HCT116 (cell line): Measurements from ENCODE around the gene PIGQ. TPM values are rescaled to one million over a fixed set of nuclear protein-coding genes. Genes with fewer than 3 reads are reported as not detected.
A peak's percentile ranks its signal among the peaks of the same experiment; 100 is the strongest.

Experiments used
- ATAC-seq: fragments of 200-7000 bp; cut with Tn5 transposase; 2 replicates; pipeline ENCODE4 v1.9.1; 2020; ENCODE audit warnings: mild to moderate bottlenecking, moderate library complexity
- BruUV-seq: library from RNA; stranded (reverse); fragments of 400-500 nt; replicated peaks from 2 replicates; lab custom pipeline; 2021; lab: Mats Ljungman, UMichigan
- CTCF ChIA-PET: fragments of 300-600 bp; sonication (Branson Sonifier 250); formaldehyde crosslinking; loops from one replicate; lab custom pipeline; 2021; ENCODE audit warnings: antibody characterized with exemption; lab: Charles Lee
- POLR2A ChIA-PET: fragments of 300-600, 350-600 bp; sonication (Branson Sonifier 250); formaldehyde crosslinking; loops from one replicate; lab custom pipeline; 2021; ENCODE audit warnings: antibody characterized with exemption; lab: Charles Lee
- RAD21 ChIA-PET, 2 experiments: fragments of 300-600 bp; sonication (Branson Sonifier 250); formaldehyde crosslinking; loops; one replicate each; lab custom pipeline; 2023; ENCODE audit warnings: low total read pairs in 2 of 2; ENCODE audit not compliant: uncharacterized antibody in 2 of 2, unreplicated experiment in 2 of 2, low non-redundant PET in 1 of 2; lab: Charles Lee
- DNase-seq: peaks from one replicate; pipeline ENCODE4 v3.0.0-alpha.2; 2010; ENCODE audit warnings: low read depth, low spot score
- H2AFZ ChIP-seq: fragments of 200-600 bp; shearing (Covaris generic), sonication (generic); 2 replicates; pipeline ENCODE4 v1.6.1; 2017; ENCODE audit warnings: low read depth, mixed run types, mixed read lengths, antibody characterized with exemption, low read length; ENCODE audit not compliant: poor library complexity, severe bottlenecking
- H3K27ac ChIP-seq: 2 replicates; pipeline ENCODE4 v1.5.1; 2012; ENCODE audit warnings: low read depth, low read length
- H3K27me3 ChIP-seq: fragments of 200-600 bp; sonication (generic); 2 replicates; pipeline ENCODE4 v1.6.1; 2016; ENCODE audit warnings: mixed run types, low read length, mixed read lengths; ENCODE audit not compliant: insufficient read depth
- H3K36me3 ChIP-seq, 2 experiments: fragments of 200-500 bp in 1 of 2; fragments of 200-600 bp in 1 of 2; sonication (Bioruptor generic) in 1 of 2; sonication (generic) in 1 of 2; 2 replicates each; pipeline versions ENCODE4 v1.5.1 to v1.6.1; 2014 to 2016; ENCODE audit warnings: low read length in 2 of 2, inconsistent platforms in 1 of 2, mixed read lengths in 1 of 2, mixed run types in 1 of 2; ENCODE audit not compliant: insufficient read depth in 2 of 2, control insufficient read depth in 1 of 2
- H3K4me1 ChIP-seq, 2 experiments: fragments of 200-600 bp in 1 of 2; sonication (generic) in 1 of 2; 2 replicates each; pipeline versions ENCODE4 v1.5.1 to v1.6.1; 2012 to 2017; ENCODE audit warnings: low read length in 2 of 2, inconsistent platforms in 1 of 2, mild to moderate bottlenecking in 1 of 2, mixed read lengths in 1 of 2, mixed run types in 1 of 2, moderate library complexity in 1 of 2; ENCODE audit not compliant: insufficient read depth in 2 of 2, control insufficient read depth in 1 of 2
- H3K4me2 ChIP-seq: fragments of 200-600 bp; sonication (generic); 2 replicates; pipeline ENCODE4 v1.6.1; 2017; ENCODE audit warnings: mixed run types, low read length, mixed read lengths
- H3K4me3 ChIP-seq, 2 experiments: fragments of 200-600 bp in 1 of 2; sonication (generic) in 1 of 2; replicated peaks in 1 of 2; 2 replicates each; pipeline ENCODE4 v1.5.1; 2011 to 2016; ENCODE audit warnings: low read length in 2 of 2, control low read depth in 1 of 2, low read depth in 1 of 2, mild to moderate bottlenecking in 1 of 2, mixed read lengths in 1 of 2, mixed run types in 1 of 2
- H3K79me2 ChIP-seq: fragments of 200-600 bp; sonication (generic); 2 replicates; pipeline ENCODE4 v1.6.1; 2017; ENCODE audit warnings: mild to moderate bottlenecking, mixed run types, low read length, moderate library complexity, mixed read lengths; ENCODE audit not compliant: insufficient read depth
- H3K9ac ChIP-seq: fragments of 200-600 bp; sonication (generic); 2 replicates; pipeline ENCODE4 v1.6.1; 2016; ENCODE audit warnings: low read length, mixed read lengths
- H3K9me2 ChIP-seq: fragments of 200-600 bp; sonication (generic), shearing (Covaris generic); 2 replicates; pipeline ENCODE4 v1.6.1; 2017; ENCODE audit warnings: mixed run types, mild to moderate bottlenecking, moderate library complexity; ENCODE audit not compliant: insufficient read depth
- H3K9me3 ChIP-seq, 2 experiments: fragments of 200-500 bp in 1 of 2; fragments of 200-600 bp in 1 of 2; sonication (Bioruptor generic) in 1 of 2; sonication (generic) in 1 of 2; 2 replicates each; pipeline ENCODE4 v1.6.1; 2014 to 2017; ENCODE audit warnings: low read length in 2 of 2, mixed read lengths in 2 of 2, inconsistent platforms in 1 of 2, low read depth in 1 of 2, mild to moderate bottlenecking in 1 of 2, mixed run types in 1 of 2, moderate library complexity in 1 of 2; ENCODE audit not compliant: control insufficient read depth in 1 of 2, insufficient read depth in 1 of 2
- H4K20me1 ChIP-seq: fragments of 200-600 bp; sonication (generic), shearing (Covaris generic); 2 replicates; pipeline ENCODE4 v1.6.1; 2017; ENCODE audit warnings: mixed run types, mild to moderate bottlenecking, moderate library complexity; ENCODE audit not compliant: insufficient read depth
- CBX3 ChIP-seq: IDR thresholded peaks from 2 replicates; pipeline ENCODE4 v1.6.1; 2012; ENCODE audit warnings: low read depth
- CEBPB ChIP-seq: IDR thresholded peaks from 2 replicates; pipeline ENCODE4 v1.6.1; 2012; ENCODE audit warnings: low read depth
- ELF1 ChIP-seq: IDR thresholded peaks from 2 replicates; pipeline ENCODE4 v1.6.1; 2012; ENCODE audit warnings: low read depth, borderline replicate concordance
- EZH2 ChIP-seq: fragments of 200-600 bp; sonication (generic); IDR thresholded peaks from 2 replicates; pipeline ENCODE4 v1.6.1; 2017; ENCODE audit warnings: antibody characterized with exemption, mixed run types
- EZH2phosphoT487 ChIP-seq: fragments of 200-600 bp; IDR thresholded peaks from 2 replicates; pipeline ENCODE4 v1.6.1; 2018; ENCODE audit warnings: antibody characterized with exemption, borderline replicate concordance
- FOSL1 ChIP-seq: IDR thresholded peaks from 2 replicates; pipeline ENCODE4 v1.6.1; 2012; ENCODE audit warnings: low read depth
- JUND ChIP-seq: IDR thresholded peaks from 2 replicates; pipeline ENCODE4 v1.6.1; 2012
- POLR2A ChIP-seq: IDR thresholded peaks from 2 replicates; pipeline ENCODE4 v1.7.0; 2011; ENCODE audit warnings: borderline replicate concordance; ENCODE audit not compliant: insufficient read depth, insufficient read length; ENCODE audit errors: extremely low read depth
- POLR2AphosphoS5 ChIP-seq: IDR thresholded peaks from 2 replicates; pipeline ENCODE4 v1.6.1; 2011; ENCODE audit warnings: mild to moderate bottlenecking, low read depth, low read length, moderate library complexity
- RAD21 ChIP-seq: IDR thresholded peaks from 2 replicates; pipeline ENCODE4 v1.6.1; 2012; ENCODE audit warnings: low read depth, mild to moderate bottlenecking
- SRF ChIP-seq: IDR thresholded peaks from 2 replicates; pipeline ENCODE4 v1.6.1; 2012; ENCODE audit warnings: low read depth
- TCF7L2 ChIP-seq: IDR thresholded peaks from 2 replicates; pipeline ENCODE4 v1.7.0; 2011; ENCODE audit warnings: borderline replicate concordance, inconsistent platforms; ENCODE audit not compliant: insufficient read depth, insufficient read length; ENCODE audit errors: extremely low read depth
- YY1 ChIP-seq: IDR thresholded peaks from 2 replicates; pipeline ENCODE4 v1.6.1; 2011; ENCODE audit warnings: low read length, low read depth, moderate library complexity, mild to moderate bottlenecking; ENCODE audit not compliant: insufficient replicate concordance; ENCODE audit errors: extremely low read depth
- ZFX ChIP-seq: fragments of 450-650 bp; IDR thresholded peaks from 2 replicates; pipeline ENCODE4 v1.6.1; 2017
- ZNF274 ChIP-seq: fragments of 200-500 bp; sonication (Bioruptor generic); IDR thresholded peaks from 2 replicates; pipeline ENCODE4 v1.6.1; 2014; ENCODE audit warnings: mild to moderate bottlenecking, low read depth, low read length, inconsistent platforms
- intact Hi-C: fragments of 100-400 bp; cut with micrococcal nuclease; formaldehyde crosslinking; loops from 2 replicates; pipeline ENCODE4 v1.10.0; 2022
- total RNA-seq: library from RNA; stranded (reverse); gene quantifications from one replicate; pipeline ENCODE4 v1.2.1, GENCODE V29; 2021; ENCODE audit not compliant: unreplicated experiment
- TF ChIP-seq, protein P1 (sequence below): IDR thresholded peaks from 2 replicates; pipeline ENCODE4 v1.6.1; 2011; ENCODE audit warnings: mild to moderate bottlenecking, low read length, moderate library complexity; ENCODE audit not compliant: insufficient replicate concordance; ENCODE audit errors: extremely low read depth

The PIGQ gene
- total RNA-seq, 1 experiment from 2014 or later, result 21.0 TPM

DNA sequence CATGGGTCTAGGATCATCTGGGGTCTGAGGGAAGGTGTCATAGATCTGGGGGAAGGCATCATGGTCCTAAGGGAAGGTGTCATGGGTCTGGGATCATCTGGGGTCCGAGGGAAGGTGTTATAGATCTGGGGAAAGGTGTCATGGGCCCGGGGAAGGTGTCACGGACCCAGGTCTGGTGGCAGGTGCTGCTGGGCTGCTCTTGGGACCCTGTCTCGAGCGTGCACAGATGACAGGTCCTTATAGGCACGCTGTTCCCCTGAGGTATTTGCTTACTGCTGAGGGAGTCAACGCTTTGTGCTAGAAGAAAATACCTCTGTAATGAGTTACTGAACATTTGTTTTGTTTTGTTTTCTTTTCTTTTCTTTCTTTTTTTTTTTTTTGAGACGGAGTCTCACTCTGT lies 21.5 kb downstream of the PIGQ start:
- Histone ChIP-seq H3K9me3 (no peaks in the 10 kb centered on the region), H3K27ac (no peak overlapping the region), H3K9ac (no peak overlapping the region), H3K27me3 (no peaks in the 10 kb centered on the region), H2AFZ (no peak overlapping the region), H3K36me3 (no peaks in the 10 kb centered on the region), H3K4me2 (peak overlapping the region; percentile 77), H3K4me3 (peak overlapping the region in 1 of 2 experiments; percentile 69; a peak in 1 of 4 replicates), H4K20me1 (no peaks in the 10 kb centered on the region), H3K79me2 (peaks cover 33% of the 10 kb centered on the region; the same call in 1 of the 2 replicates), H3K9me2 (no peaks in the 10 kb centered on the region), H3K4me1 (peaks cover 30 to 41% of the 10 kb centered on the region in 2 experiments)
- no peak for DNase-seq
- RAD21 ChIA-PET, result no interaction called here
- TSS peak; percentile 31 for BruUV-seq
- CTCF ChIA-PET, result no interaction called here
- TF ChIP-seq EZH2phosphoT487 (no peak), TCF7L2 (no peak), FOSL1 (no peak)
- TF ChIP-seq, protein P1, sequence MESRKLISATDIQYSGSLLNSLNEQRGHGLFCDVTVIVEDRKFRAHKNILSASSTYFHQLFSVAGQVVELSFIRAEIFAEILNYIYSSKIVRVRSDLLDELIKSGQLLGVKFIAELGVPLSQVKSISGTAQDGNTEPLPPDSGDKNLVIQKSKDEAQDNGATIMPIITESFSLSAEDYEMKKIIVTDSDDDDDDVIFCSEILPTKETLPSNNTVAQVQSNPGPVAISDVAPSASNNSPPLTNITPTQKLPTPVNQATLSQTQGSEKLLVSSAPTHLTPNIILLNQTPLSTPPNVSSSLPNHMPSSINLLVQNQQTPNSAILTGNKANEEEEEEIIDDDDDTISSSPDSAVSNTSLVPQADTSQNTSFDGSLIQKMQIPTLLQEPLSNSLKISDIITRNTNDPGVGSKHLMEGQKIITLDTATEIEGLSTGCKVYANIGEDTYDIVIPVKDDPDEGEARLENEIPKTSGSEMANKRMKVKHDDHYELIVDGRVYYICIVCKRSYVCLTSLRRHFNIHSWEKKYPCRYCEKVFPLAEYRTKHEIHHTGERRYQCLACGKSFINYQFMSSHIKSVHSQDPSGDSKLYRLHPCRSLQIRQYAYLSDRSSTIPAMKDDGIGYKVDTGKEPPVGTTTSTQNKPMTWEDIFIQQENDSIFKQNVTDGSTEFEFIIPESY, result no peak
- POLR2A ChIA-PET, result no interaction called here
- intact Hi-C loops, result loop anchor here (5.0 kb wide), 1 partner anchor 36 kb away; no protein-coding TSS in a partner anchor
- no peak for ATAC-seq

DNA sequence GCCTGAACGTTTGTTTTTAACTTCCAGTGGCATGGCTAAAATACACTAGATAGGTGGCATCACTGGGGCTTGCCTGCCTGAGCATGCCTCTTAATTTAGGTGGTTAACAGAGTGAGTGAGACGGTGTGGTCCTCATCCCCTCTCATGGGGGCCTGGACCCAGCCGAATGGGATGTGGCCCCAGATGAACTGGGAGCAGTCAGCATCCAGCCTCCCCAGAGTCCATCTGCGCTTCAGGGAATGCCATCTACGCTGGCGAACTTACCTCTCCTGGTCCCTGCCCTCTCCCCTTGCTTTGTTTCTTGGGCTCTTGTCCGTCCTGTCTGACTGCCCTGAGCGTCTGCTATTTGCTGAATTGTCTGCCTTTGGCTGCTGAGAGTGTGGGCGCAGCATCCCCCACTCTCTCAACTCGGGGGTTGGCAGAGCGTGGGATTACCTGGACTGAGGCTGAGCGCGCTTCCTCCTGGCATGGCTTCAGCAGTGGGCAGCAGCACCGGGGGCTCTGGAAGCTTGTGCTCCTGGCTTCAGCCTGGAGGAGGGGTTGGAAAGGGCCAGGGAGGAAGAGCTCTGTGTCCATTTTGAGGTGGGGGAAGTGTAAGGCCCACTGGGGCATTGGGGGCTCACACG lies 22.2 kb downstream of the PIGQ start:
- Histone ChIP-seq H3K9me3 (no peaks in the 10 kb centered on the region), H3K4me2 (peak overlapping the region; percentile 70), H3K36me3 (no peaks in the 10 kb centered on the region), H3K27me3 (no peaks in the 10 kb centered on the region), H3K79me2 (peaks cover 33% of the 10 kb centered on the region; the same call in 1 of the 2 replicates), H4K20me1 (no peaks in the 10 kb centered on the region), H2AFZ (no peak overlapping the region), H3K4me3 (no peak overlapping the region), H3K9ac (0 out of 2 replicates have a peak overlapping the region, but pooled peaks have one; percentile 36), H3K27ac (peak overlapping the region; percentile 76; the same call in 1 of the 2 replicates), H3K9me2 (no peaks in the 10 kb centered on the region), H3K4me1 (peaks cover 30 to 41% of the 10 kb centered on the region in 2 experiments)
- ChIA-PET CTCF (no interaction called here), RAD21 (no interaction called here), POLR2A (interaction anchor here (0.5 kb wide), 1 partner anchor 1409 kb away, joined by 3 read pairs; no protein-coding TSS in a partner anchor)
- DNase-seq (no peak), ATAC-seq (no peak)
- intact Hi-C loops, result loop anchor here (5.0 kb wide), 1 partner anchor 35 kb away; no protein-coding TSS in a partner anchor
- no TSS peak for BruUV-seq
- TF ChIP-seq ZNF274 (no peak), YY1 (no peak), JUND (no peak), EZH2 (no peak), ELF1 (no peak), ZFX (no peak), FOSL1 (no peak), SRF (no peak), POLR2A (no peak), CEBPB (no peak), POLR2AphosphoS5 (no peak), RAD21 (no peak), CBX3 (no peak)
- TF ChIP-seq, protein P1, result no peak
